WTC11 (cell line): Measurements from ENCODE around the gene PSKH1. TPM values are rescaled to one million over a fixed set of nuclear protein-coding genes. Genes with fewer than 3 reads are reported as not detected.

Experiments used
- ATAC-seq: fragments of 200-7000 bp; cut with Tn5 transposase; 2 replicates; pipeline ENCODE4 v1.10.0; 2021; ENCODE audit warnings: mild to moderate bottlenecking, moderate library complexity
- CTCF ChIA-PET: fragments of 300-600 bp; sonication (Branson Sonifier 250); formaldehyde crosslinking; loops from one replicate; lab custom pipeline; 2021; ENCODE audit warnings: antibody characterized with exemption; lab: Charles Lee
- POLR2A ChIA-PET: fragments of 350-600 bp; sonication (Branson Sonifier 250); formaldehyde crosslinking; loops from one replicate; lab custom pipeline; 2021; ENCODE audit warnings: antibody characterized with exemption; lab: Charles Lee
- DNase-seq: peaks from one replicate; pipeline ENCODE4 v3.0.0; 2021; ENCODE audit warnings: low spot score
- H3K27ac Mint-ChIP-seq: 2 replicates; pipeline ENCODE4 v1.8.0; 2021; ENCODE audit warnings: mixed read lengths
- H3K27me3 Mint-ChIP-seq: 2 replicates; pipeline ENCODE4 v1.8.0; 2021; ENCODE audit warnings: low read depth, mild to moderate bottlenecking, moderate library complexity, mixed read lengths
- H3K36me3 Mint-ChIP-seq: 2 replicates; pipeline ENCODE4 v1.8.0; 2021; ENCODE audit warnings: mixed read lengths
- H3K4me1 Mint-ChIP-seq: 2 replicates; pipeline ENCODE4 v1.8.0; 2022; ENCODE audit warnings: mixed read lengths
- H3K4me3 Mint-ChIP-seq: 2 replicates; pipeline ENCODE4 v1.8.0; 2021; ENCODE audit warnings: mild to moderate bottlenecking, moderate library complexity, mixed read lengths
- H3K9me3 Mint-ChIP-seq: 2 replicates; pipeline ENCODE4 v1.8.0; 2021; ENCODE audit warnings: mixed read lengths
- CBFB ChIP-seq: sonication (generic); formaldehyde crosslinking; IDR thresholded peaks from 2 replicates; pipeline ENCODE4 v1.8.1; 2022; ENCODE audit warnings: mild to moderate bottlenecking, low read depth, missing genetic modification reagents
- CREB1 ChIP-seq: sonication (generic); formaldehyde crosslinking; IDR thresholded peaks from 2 replicates; pipeline ENCODE4 v1.8.0; 2023; ENCODE audit warnings: mild to moderate bottlenecking, missing genetic modification reagents
- NR2C2 ChIP-seq: sonication (generic); formaldehyde crosslinking; IDR thresholded peaks from 2 replicates; pipeline ENCODE4 v1.8.0; 2022; ENCODE audit warnings: mild to moderate bottlenecking, missing genetic modification reagents
- RELA ChIP-seq: sonication (generic); formaldehyde crosslinking; IDR thresholded peaks from 2 replicates; pipeline ENCODE4 v1.8.1; 2022; ENCODE audit warnings: missing genetic modification reagents, mild to moderate bottlenecking, borderline replicate concordance
- total RNA-seq: library from RNA; stranded (reverse); gene quantifications from 3 replicates; pipeline ENCODE4 v1.2.3, GENCODE V29; 2021
- TF ChIP-seq, protein P1 (sequence below): fragments of 250-450 bp; sonication (Bioruptor Pico); IDR thresholded peaks from 2 replicates; pipeline ENCODE4 v1.8.0; 2021; ENCODE audit warnings: mild to moderate bottlenecking
- TF ChIP-seq, protein P2 (sequence below): sonication (generic); formaldehyde crosslinking; IDR thresholded peaks from 2 replicates; pipeline ENCODE4 v1.8.0; 2022; ENCODE audit warnings: mild to moderate bottlenecking, missing genetic modification reagents
- TF ChIP-seq, protein P3 (sequence below): sonication (generic); formaldehyde crosslinking; IDR thresholded peaks from 2 replicates; pipeline ENCODE4 v1.8.0; 2022; ENCODE audit warnings: mild to moderate bottlenecking, missing genetic modification reagents
- TF ChIP-seq, protein P4 (sequence below): sonication (generic); formaldehyde crosslinking; IDR thresholded peaks from 2 replicates; pipeline ENCODE4 v1.8.1; 2023; ENCODE audit warnings: mild to moderate bottlenecking, missing genetic modification reagents, moderate library complexity
- TF ChIP-seq, protein P5 (sequence below): fragments of 250-450 bp; sonication (Bioruptor Pico); conservative IDR thresholded peaks from 2 replicates; pipeline ENCODE4 v1.9.0; 2021; ENCODE audit warnings: mild to moderate bottlenecking
- TF ChIP-seq, protein P6 (sequence below): sonication (generic); formaldehyde crosslinking; IDR thresholded peaks from 2 replicates; pipeline ENCODE4 v1.8.0; 2023; ENCODE audit warnings: missing genetic modification reagents
- TF ChIP-seq, protein P7 (sequence below): sonication (generic); formaldehyde crosslinking; IDR thresholded peaks from 2 replicates; pipeline ENCODE4 v1.8.1; 2023; ENCODE audit warnings: mild to moderate bottlenecking, missing genetic modification reagents, moderate library complexity
- TF ChIP-seq, protein P8 (sequence below): fragments of 200-600 bp; IDR thresholded peaks from 2 replicates; pipeline ENCODE4 v1.8.0; 2022; ENCODE audit warnings: antibody characterized with exemption

PSKH1 gene
- total RNA-seq, 1 experiment from 2014 or later = 32.6 TPM

DNA sequence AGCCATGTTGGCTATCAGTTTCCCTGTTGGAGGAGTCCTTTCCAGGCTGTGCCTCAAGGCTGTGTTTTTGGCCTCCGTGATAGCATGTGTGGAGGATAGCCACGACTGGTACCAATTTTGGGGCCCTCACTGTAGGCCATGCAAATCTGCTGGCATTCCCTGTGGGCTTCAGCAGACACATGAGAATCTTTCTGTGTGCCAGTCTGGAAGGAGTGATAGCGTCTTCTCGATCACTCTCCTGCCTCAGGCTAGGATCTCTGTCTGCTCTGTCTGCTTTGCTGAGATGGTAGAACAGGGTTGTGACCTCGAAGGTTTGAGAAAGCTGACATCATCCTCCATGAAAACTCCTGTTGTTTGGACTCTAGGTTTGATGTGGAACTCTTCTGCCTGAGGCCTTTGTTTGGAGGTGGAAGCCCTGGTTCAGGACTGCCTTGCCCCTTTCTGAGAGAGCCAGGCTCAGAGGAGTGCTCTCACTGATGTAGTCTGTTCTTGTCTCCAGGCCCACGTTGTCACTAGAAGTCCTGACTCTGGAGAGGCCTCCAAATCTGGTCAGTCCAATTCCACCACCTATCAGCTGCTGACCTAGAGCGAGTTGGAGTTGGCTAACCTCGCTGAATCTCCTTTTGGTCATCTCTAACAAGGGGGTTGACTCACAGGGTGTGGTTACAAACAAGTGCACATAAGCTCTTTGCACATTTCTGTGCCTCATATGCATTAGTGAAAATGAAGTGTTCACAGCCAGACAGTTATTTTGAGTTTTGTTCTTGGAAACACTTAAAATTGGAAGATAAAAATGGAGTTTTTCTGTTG, 32.3 kb upstream of the PSKH1 start:
- H3K4me1 Mint-ChIP-seq = peaks cover 22% of the 10 kb centered on the region
- no peaks in the 10 kb centered on the region for H3K9me3 Mint-ChIP-seq
- peaks cover 29% of the 10 kb centered on the region for H3K36me3 Mint-ChIP-seq

DNA sequence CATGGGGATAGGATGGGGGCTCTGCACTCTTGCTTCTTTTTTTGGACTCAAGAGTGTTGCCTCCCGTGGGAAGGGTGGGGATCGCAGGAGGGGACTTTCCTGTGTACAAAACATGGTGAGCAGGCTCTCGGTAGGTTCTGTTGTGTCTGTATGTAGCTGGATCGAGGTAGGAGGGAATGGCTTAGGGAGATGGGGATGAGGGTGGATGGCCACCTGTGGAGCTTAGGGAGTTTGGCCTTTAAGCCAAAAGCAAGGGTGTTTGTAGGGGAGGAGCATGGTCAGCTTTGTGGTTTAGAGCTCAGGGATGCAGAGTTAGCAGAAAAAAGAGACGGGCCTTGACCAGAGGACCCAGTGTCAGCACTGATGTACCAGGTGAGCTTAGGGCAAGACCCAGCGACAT, 31.2 kb upstream of the PSKH1 start:
- no peak for TF ChIP-seq RELA (CRISPR knock-in tag)
- TF ChIP-seq, protein P1, sequence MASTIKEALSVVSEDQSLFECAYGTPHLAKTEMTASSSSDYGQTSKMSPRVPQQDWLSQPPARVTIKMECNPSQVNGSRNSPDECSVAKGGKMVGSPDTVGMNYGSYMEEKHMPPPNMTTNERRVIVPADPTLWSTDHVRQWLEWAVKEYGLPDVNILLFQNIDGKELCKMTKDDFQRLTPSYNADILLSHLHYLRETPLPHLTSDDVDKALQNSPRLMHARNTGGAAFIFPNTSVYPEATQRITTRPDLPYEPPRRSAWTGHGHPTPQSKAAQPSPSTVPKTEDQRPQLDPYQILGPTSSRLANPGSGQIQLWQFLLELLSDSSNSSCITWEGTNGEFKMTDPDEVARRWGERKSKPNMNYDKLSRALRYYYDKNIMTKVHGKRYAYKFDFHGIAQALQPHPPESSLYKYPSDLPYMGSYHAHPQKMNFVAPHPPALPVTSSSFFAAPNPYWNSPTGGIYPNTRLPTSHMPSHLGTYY (CRISPR knock-in tag) = no peak
- TF ChIP-seq, protein P2, sequence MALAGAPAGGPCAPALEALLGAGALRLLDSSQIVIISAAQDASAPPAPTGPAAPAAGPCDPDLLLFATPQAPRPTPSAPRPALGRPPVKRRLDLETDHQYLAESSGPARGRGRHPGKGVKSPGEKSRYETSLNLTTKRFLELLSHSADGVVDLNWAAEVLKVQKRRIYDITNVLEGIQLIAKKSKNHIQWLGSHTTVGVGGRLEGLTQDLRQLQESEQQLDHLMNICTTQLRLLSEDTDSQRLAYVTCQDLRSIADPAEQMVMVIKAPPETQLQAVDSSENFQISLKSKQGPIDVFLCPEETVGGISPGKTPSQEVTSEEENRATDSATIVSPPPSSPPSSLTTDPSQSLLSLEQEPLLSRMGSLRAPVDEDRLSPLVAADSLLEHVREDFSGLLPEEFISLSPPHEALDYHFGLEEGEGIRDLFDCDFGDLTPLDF (CRISPR knock-in tag) = no peak
- TF ChIP-seq, protein P3, sequence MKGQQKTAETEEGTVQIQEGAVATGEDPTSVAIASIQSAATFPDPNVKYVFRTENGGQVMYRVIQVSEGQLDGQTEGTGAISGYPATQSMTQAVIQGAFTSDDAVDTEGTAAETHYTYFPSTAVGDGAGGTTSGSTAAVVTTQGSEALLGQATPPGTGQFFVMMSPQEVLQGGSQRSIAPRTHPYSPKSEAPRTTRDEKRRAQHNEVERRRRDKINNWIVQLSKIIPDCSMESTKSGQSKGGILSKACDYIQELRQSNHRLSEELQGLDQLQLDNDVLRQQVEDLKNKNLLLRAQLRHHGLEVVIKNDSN (CRISPR knock-in tag) = no peak
- TF ChIP-seq, protein P4, sequence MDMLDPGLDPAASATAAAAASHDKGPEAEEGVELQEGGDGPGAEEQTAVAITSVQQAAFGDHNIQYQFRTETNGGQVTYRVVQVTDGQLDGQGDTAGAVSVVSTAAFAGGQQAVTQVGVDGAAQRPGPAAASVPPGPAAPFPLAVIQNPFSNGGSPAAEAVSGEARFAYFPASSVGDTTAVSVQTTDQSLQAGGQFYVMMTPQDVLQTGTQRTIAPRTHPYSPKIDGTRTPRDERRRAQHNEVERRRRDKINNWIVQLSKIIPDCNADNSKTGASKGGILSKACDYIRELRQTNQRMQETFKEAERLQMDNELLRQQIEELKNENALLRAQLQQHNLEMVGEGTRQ = no peak
- TF ChIP-seq, protein P5, sequence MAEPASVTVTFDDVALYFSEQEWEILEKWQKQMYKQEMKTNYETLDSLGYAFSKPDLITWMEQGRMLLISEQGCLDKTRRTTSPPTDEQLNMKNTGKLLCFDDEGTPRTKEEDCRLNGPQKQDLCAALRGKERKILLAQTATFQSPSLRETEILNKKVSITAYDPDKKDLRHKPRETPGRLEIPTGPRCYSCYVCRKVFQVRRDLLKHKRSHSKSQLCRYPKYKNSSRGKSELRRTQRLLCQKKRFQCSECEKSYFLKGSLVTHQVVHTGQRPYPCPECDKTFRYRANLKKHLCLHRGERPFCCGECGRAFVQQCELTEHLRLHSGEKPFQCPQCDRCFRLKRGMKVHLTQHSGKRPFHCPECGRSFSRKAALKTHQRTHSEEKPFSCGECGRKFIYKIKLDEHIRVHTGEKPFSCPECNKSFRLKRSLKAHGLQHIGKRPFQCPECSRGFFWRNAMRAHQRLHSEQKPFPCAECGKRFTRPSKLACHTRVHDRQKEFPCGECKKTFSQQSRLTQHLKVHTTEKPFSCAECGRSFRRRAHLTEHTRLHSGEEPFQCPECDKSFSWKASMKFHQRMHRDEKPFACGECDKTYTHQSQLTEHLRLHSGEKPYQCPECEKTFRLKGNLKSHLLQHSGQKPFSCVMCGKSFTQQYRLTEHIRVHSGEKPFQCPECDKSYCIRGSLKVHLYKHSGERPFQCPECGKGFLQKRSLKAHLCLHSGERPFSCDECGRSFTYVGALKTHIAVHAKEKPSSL (CRISPR knock-in tag) = no peak
- TF ChIP-seq, all 79 proteins: peak for 0
- H3K36me3 Mint-ChIP-seq = peaks cover 38% of the 10 kb centered on the region
- H3K27ac Mint-ChIP-seq = peak overlapping the region; percentile 57
- DNase-seq = no peak
- H3K4me3 Mint-ChIP-seq = no peak overlapping the region
- ATAC-seq = no peak
- ChIA-PET CTCF (interaction anchor here (2.3 to 2.7 kb wide), 3 partner anchors 22 to 48 kb away, joined by 9 to 15 read pairs (median 14); partner anchors contain the start of gene NRN1L), POLR2A (no interaction called here)
- no peaks in the 10 kb centered on the region for H3K9me3 Mint-ChIP-seq
- peaks cover 19% of the 10 kb centered on the region for H3K4me1 Mint-ChIP-seq
- no peaks in the 10 kb centered on the region for H3K27me3 Mint-ChIP-seq

More for the DNA sequence above, 32.3 kb upstream of the PSKH1 start:
- H3K27ac Mint-ChIP-seq = peak overlapping the region; percentile 36; the same call in 1 of the 2 replicates
- DNase-seq (no peak), ATAC-seq (no peak)
- CTCF ChIA-PET = interaction anchor here (2.7 kb wide), 1 partner anchor 44 kb away, joined by 14 read pairs; no protein-coding TSS in a partner anchor
- TF ChIP-seq, protein P6, sequence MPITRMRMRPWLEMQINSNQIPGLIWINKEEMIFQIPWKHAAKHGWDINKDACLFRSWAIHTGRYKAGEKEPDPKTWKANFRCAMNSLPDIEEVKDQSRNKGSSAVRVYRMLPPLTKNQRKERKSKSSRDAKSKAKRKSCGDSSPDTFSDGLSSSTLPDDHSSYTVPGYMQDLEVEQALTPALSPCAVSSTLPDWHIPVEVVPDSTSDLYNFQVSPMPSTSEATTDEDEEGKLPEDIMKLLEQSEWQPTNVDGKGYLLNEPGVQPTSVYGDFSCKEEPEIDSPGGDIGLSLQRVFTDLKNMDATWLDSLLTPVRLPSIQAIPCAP = no peak
- no peak for TF ChIP-seq NR2C2 (CRISPR knock-in tag)
- no peak for TF ChIP-seq CREB1 (CRISPR knock-in tag)
- TF ChIP-seq, protein P7, sequence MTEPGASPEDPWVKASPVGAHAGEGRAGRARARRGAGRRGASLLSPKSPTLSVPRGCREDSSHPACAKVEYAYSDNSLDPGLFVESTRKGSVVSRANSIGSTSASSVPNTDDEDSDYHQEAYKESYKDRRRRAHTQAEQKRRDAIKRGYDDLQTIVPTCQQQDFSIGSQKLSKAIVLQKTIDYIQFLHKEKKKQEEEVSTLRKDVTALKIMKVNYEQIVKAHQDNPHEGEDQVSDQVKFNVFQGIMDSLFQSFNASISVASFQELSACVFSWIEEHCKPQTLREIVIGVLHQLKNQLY (CRISPR knock-in tag) = no peak
- no peak for TF ChIP-seq CBFB (CRISPR knock-in tag)
- TF ChIP-seq, protein P8, sequence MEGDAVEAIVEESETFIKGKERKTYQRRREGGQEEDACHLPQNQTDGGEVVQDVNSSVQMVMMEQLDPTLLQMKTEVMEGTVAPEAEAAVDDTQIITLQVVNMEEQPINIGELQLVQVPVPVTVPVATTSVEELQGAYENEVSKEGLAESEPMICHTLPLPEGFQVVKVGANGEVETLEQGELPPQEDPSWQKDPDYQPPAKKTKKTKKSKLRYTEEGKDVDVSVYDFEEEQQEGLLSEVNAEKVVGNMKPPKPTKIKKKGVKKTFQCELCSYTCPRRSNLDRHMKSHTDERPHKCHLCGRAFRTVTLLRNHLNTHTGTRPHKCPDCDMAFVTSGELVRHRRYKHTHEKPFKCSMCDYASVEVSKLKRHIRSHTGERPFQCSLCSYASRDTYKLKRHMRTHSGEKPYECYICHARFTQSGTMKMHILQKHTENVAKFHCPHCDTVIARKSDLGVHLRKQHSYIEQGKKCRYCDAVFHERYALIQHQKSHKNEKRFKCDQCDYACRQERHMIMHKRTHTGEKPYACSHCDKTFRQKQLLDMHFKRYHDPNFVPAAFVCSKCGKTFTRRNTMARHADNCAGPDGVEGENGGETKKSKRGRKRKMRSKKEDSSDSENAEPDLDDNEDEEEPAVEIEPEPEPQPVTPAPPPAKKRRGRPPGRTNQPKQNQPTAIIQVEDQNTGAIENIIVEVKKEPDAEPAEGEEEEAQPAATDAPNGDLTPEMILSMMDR = no peak
- H3K27me3 Mint-ChIP-seq = no peaks in the 10 kb centered on the region
- no peak overlapping the region for H3K4me3 Mint-ChIP-seq
- POLR2A ChIA-PET = no interaction called here
